ENCODE results near the gene BCAS2.

BCAS2 gene

GRCh38 chr1:114558544-114558943 is 22.9 kb downstream of the BCAS2 start:
- DNase-seq: peak in 1 of 2 donors; percentile 36

DNA sequence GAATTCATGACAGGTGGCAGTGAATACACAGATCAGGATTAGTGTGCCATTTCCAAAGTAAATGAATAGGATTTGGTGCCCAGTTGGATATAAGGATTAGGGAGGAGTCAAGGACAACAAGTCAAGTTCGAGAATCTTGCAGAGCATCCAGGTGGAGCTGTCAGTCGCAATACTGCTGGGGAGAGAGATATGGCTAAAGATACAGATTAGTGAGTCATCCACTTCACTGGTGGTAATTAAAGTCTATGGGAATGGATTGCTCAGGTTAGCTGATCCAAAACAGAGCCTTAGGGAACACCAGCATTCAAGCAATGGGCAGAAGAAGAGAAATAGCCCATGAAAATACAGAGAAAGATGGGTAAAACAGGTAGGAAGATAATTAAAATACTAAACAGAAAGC is 26.8 kb downstream of the BCAS2 start:
- DNase-seq: no peak

- DNase-seq: no peak
Measured at GRCh38 chr1:114552106-114552639, 29.2 kb downstream of the BCAS2 start.

DNA sequence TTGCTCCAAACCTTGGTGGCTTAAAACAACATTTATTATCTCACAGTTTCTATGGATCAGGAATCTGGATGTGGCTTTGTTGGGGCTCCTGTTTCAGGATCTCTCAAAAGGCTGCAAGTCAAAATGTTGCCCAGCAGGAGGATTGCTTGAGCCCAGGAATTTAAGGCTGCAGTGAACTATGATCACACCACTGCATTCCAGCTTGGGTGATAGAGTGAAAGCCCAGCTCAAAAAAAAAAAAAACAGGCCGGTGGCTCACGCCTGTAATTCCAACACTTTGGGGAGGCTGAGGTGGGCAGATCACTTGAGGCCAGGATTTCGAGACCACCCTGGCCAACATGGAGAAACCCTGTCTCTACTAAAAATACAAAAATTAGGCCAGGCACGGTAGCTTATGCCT is 30.0 kb downstream of the BCAS2 start:
- DNase-seq: no peak

- no peak for DNase-seq
Measured at GRCh38 chr1:114550336-114550735, 31.1 kb downstream of the BCAS2 start.

DNA sequence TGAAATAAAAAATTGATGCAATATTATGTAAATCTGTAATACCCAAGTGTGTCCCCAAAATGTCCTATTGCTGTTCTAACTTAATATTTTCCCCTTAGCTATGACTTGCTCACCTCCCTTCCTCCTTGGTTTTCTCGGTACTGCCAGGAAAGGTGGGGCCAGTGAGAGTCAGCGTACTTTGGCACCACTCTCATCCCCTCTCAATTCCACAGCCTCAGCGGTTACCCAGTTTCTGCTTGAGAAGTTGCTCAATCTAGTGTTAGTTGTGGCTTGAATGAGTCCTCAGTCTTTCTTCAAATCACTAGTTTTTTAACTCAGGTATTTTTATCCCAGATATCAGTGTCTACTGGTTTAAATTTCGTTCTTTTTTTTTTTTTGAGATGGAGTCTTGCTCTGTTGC is 32.3 kb downstream of the BCAS2 start:
- no peak for DNase-seq

- no peak for DNase-seq
Measured at GRCh38 chr1:114547076-114547475, 34.3 kb downstream of the BCAS2 start.

- DNase-seq: no peak
Measured at GRCh38 chr1:114545796-114546195, 35.6 kb downstream of the BCAS2 start.

GRCh38 chr1:114545315-114545714 is 36.1 kb downstream of the BCAS2 start:
- no peak for DNase-seq

- no peak for DNase-seq
Measured at GRCh38 chr1:114540821-114541220, 40.6 kb downstream of the BCAS2 start.

GRCh38 chr1:114540272-114540671 is 41.1 kb downstream of the BCAS2 start:
- DNase-seq: no peak

GRCh38 chr1:114536043-114536442 is 45.4 kb downstream of the BCAS2 start:
- DNase-seq: no peak

- DNase-seq: no peak
Measured at GRCh38 chr1:114535401-114535800, 46.0 kb downstream of the BCAS2 start.

DNA sequence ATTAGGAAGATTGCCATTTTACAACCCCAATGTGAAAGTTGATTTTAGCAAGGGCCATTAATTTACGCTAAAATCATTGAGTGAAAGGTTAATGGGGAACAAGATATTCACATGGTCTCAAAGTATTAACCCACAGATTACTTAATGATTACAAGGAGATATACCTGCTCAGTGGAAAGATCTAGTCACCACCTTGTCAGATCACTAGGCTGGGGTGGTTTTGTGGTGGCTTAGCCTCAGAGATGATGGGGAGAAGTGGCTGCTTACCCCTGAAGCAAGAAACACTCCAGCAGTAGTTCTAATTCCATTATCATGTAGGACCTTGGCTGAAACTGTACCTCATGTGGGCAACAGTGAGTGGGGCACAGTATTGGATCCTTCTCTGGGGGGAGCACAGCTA is 50.3 kb downstream of the BCAS2 start:
- DNase-seq: no peak

DNA sequence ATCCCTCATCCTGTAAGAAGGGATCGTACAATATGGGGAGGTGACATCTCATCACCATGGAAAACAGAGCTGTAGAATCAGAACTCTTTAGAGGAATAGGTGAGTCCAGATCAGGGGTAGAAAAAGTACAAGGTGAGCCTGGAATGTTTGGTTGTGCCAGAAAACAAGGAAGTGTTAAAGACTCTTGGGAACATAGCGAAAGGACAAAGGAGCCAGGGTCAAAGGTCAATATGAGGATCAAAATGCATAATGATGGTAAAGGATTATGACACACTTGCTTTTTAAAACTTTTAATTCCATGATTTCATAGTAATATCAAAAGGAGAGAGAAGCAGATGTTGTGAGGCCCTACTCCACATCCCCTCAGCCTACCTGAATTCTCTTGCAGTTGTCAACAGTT is 51.2 kb downstream of the BCAS2 start:
- DNase-seq: no peak

- no peak for DNase-seq
Measured at GRCh38 chr1:114524944-114525343, 56.5 kb downstream of the BCAS2 start.

DNA sequence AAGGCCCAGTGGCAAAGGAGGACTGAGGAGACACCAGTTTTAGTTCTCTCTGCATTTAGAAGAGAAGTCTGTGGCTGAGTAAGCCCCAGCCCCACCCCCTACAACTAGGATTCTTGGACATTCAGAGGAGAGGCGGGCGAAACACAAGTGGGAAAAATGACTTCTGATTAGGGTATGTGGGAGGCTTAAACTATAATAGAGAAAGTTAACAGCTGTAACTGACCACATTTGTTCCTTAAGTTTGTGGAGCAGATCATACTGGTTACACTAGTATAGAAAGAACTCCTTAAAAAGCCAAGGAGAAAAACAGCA is 59.2 kb downstream of the BCAS2 start:
- DNase-seq: no peak

- no peak for DNase-seq
Measured at GRCh38 chr1:114521396-114522263, 59.8 kb downstream of the BCAS2 start.

All from CD4-positive, alpha-beta T cell treated with Interleukin-1 beta for 1 hour (primary cell).